Measurements from ENCODE around the gene TMF1.

Gene TMF1

GRCh38 chr3:68986496-68987208 lies 65.5 kb downstream of the TMF1 start:
- H3K4me3 ChIP-seq (ENCODE audit: low read length): no peak overlapping the region
- H4K20me1 ChIP-seq (ENCODE audit: insufficient read depth, low read length): no peaks in the 10 kb centered on the region
- no peaks in the 10 kb centered on the region for H3K9me3 ChIP-seq (ENCODE audit: insufficient read depth, low read length)
- no peaks in the 10 kb centered on the region for H3K4me1 ChIP-seq (ENCODE audit: low read length)
- no peak overlapping the region for H3K4me2 ChIP-seq (ENCODE audit: low read length)
- H2AFZ ChIP-seq (ENCODE audit: low read depth, low read length): no peak overlapping the region
- TF ChIP-seq CTCF (IDR thresholded peaks at IDR 0.05; ENCODE audit: low read depth, low read length): no peak
- TF ChIP-seq EZH2phosphoT487 (IDR thresholded peaks at IDR 0.05; ENCODE audit: low read depth): no peak
- no peaks in the 10 kb centered on the region for H3K27me3 ChIP-seq (ENCODE audit: low read depth, low read length)
- H3K36me3 ChIP-seq (replicated peaks; ENCODE audit: low read depth, low read length): peaks cover 49% of the 10 kb centered on the region
- no peaks in the 10 kb centered on the region for H3K79me2 ChIP-seq (ENCODE audit: low read length)
- H3K9ac ChIP-seq (ENCODE audit: low read length): no peak overlapping the region
- no peak overlapping the region for H3K27ac ChIP-seq (ENCODE audit: low read length)

GRCh38 chr3:68985146-68985790 lies 66.9 kb downstream of the TMF1 start:
- H3K9me3 ChIP-seq (ENCODE audit: insufficient read depth, low read length): no peaks in the 10 kb centered on the region
- no peaks in the 10 kb centered on the region for H4K20me1 ChIP-seq (ENCODE audit: insufficient read depth, low read length)
- no peak overlapping the region for H3K9ac ChIP-seq (ENCODE audit: low read length)
- peaks cover 49% of the 10 kb centered on the region for H3K36me3 ChIP-seq (replicated peaks; ENCODE audit: low read depth, low read length)
- TF ChIP-seq CTCF (IDR thresholded peaks at IDR 0.05; ENCODE audit: low read depth, low read length) (no peak), EZH2phosphoT487 (IDR thresholded peaks at IDR 0.05; ENCODE audit: low read depth) (no peak)
- H3K27ac ChIP-seq (ENCODE audit: low read length): no peak overlapping the region
- H3K4me1 ChIP-seq (ENCODE audit: low read length): no peaks in the 10 kb centered on the region
- no peak overlapping the region for H3K4me3 ChIP-seq (ENCODE audit: low read length)
- H3K79me2 ChIP-seq (ENCODE audit: low read length): no peaks in the 10 kb centered on the region
- no peaks in the 10 kb centered on the region for H3K27me3 ChIP-seq (ENCODE audit: low read depth, low read length)
- no peak overlapping the region for H3K4me2 ChIP-seq (ENCODE audit: low read length)
- H2AFZ ChIP-seq (ENCODE audit: low read depth, low read length): no peak overlapping the region

- Histone ChIP-seq H3K27ac (ENCODE audit: low read length) (no peak overlapping the region), H3K4me3 (ENCODE audit: low read length) (no peak overlapping the region), H3K4me2 (ENCODE audit: low read length) (no peak overlapping the region), H3K9me3 (ENCODE audit: insufficient read depth, low read length) (no peaks in the 10 kb centered on the region), H2AFZ (ENCODE audit: low read depth, low read length) (no peak overlapping the region), H3K27me3 (ENCODE audit: low read depth, low read length) (no peaks in the 10 kb centered on the region), H4K20me1 (ENCODE audit: insufficient read depth, low read length) (no peaks in the 10 kb centered on the region), H3K36me3 (replicated peaks; ENCODE audit: low read depth, low read length) (peaks cover 50% of the 10 kb centered on the region), H3K79me2 (ENCODE audit: low read length) (no peaks in the 10 kb centered on the region), H3K9ac (ENCODE audit: low read length) (no peak overlapping the region), H3K4me1 (ENCODE audit: low read length) (no peaks in the 10 kb centered on the region)
- TF ChIP-seq CTCF (IDR thresholded peaks at IDR 0.05; ENCODE audit: low read depth, low read length): no peak
- no peak for TF ChIP-seq EZH2phosphoT487 (IDR thresholded peaks at IDR 0.05; ENCODE audit: low read depth)
These were observed 68.1 kb downstream of the TMF1 start for GRCh38 chr3:68984011-68984530.

GRCh38 chr3:68977486-68978167 lies 74.5 kb downstream of the TMF1 start:
- TF ChIP-seq EZH2phosphoT487 (IDR thresholded peaks at IDR 0.05; ENCODE audit: low read depth) (no peak), CTCF (IDR thresholded peaks at IDR 0.05; ENCODE audit: low read depth, low read length) (no peak)
- H3K4me2 ChIP-seq (ENCODE audit: low read length): no peak overlapping the region

More at GRCh38 chr3:68977486-68978167, 74.5 kb downstream of the TMF1 start:
- Histone ChIP-seq H3K27me3 (ENCODE audit: low read depth, low read length) (no peaks in the 10 kb centered on the region), H3K36me3 (replicated peaks; ENCODE audit: low read depth, low read length) (peaks cover 13% of the 10 kb centered on the region), H3K9me3 (ENCODE audit: insufficient read depth, low read length) (no peaks in the 10 kb centered on the region), H3K4me3 (ENCODE audit: low read length) (no peak overlapping the region), H3K9ac (ENCODE audit: low read length) (no peak overlapping the region), H3K79me2 (ENCODE audit: low read length) (no peaks in the 10 kb centered on the region), H3K4me1 (ENCODE audit: low read length) (no peaks in the 10 kb centered on the region), H2AFZ (ENCODE audit: low read depth, low read length) (no peak overlapping the region), H3K27ac (ENCODE audit: low read length) (no peak overlapping the region), H4K20me1 (ENCODE audit: insufficient read depth, low read length) (no peaks in the 10 kb centered on the region)

Data from OCI-LY3 (cell line).